Activated T-helper 1 cell treated with anti-CD3 and anti-CD28 coated beads, Interleukin-2, amount 50 U/mL, for 16 hours (primary cell): Measurements from ENCODE around the gene COMMD3.
"Not testable (repeated sequence)": the region's sequence is repeated elsewhere in the genome, so short reads cannot be mapped to it uniquely, and the experiment has no call there.

Experiments used
- DNase-seq, 2 donors: peaks; one replicate each; pipeline ENCODE4 v3.0.0-alpha.2; 2020; ENCODE audit warnings: low read depth in 1 of 2, low spot score in 1 of 2

COMMD3 gene

DNA sequence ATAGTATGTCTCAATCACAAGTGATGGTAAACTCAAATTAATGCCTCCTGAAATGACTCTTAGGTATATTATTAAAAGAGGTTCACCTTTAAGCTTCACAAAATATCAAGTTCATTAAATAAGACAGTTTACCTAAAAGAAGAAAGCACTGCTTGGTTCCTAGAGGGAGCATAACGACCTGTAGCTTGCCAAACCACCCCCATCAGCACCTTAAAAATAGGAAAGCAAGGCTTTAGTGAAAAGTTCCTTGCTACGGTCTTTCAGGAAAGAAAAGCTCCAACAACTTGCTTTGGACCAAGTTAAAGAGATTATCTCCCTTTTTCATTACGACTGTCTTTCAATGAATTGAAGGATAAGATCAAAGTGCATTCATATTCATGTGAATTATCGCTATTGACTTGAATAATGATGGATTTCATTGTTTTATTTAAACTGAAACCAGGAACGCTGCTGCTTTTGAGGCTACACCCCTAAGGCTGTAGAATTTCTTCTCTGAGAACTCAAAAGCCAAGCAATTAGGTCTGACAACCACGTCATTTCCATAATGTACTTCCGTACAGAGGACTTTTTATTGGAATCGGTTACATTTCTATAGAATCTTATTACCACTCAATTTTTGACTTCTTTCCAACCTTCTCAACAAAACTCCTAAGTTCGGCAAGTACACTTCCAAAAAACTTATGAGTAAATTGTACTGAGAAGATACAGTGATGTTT is 22.2 kb downstream of the COMMD3 start:
- no peak for DNase-seq

DNA sequence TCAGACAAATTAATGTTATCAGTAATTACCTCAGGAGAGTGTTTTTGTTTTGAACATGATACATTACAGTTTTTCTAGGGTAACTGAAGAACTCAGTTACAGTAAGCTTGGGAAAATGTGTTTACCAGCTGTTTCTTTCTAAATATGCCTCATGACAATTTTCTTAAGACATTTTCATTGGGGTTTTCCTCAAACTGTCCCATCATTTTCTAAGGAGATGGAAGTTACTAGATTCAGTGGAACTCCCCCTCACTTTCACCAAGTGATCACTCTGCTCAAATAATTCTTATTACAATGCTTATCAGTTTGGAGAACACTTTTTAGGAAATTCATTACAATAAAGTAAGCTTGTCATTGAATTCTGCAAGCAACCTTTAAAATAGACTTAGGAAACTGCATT is 22.7 kb downstream of the COMMD3 start:
- no peak for DNase-seq

DNA sequence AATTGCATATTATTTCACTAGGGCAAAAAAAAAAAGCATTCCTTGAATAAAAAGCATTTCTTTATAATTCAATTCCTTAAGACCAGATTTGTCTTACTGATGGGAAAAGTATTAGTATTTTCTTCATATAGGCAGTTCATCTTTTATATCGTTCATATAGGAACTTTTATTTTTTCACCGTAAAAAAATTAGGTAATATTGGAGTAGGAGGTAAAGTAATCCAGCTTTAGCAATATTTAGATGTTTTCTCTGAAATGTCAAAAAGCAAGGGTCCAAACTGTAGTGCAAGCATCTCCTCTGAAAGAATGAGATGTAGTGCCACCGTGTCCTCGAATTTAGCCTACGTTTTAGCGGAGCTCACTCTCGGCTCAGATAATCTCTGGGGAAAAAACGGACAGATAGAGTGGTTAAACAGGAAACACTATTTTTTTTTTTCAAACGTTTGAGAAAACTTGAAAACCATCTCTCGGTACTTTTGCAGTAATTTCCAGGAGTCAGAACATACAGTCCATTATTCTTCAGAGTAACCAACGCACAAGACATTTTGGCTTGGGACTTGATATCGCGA is 23.7 kb downstream of the COMMD3 start:
- no peak for DNase-seq

DNA sequence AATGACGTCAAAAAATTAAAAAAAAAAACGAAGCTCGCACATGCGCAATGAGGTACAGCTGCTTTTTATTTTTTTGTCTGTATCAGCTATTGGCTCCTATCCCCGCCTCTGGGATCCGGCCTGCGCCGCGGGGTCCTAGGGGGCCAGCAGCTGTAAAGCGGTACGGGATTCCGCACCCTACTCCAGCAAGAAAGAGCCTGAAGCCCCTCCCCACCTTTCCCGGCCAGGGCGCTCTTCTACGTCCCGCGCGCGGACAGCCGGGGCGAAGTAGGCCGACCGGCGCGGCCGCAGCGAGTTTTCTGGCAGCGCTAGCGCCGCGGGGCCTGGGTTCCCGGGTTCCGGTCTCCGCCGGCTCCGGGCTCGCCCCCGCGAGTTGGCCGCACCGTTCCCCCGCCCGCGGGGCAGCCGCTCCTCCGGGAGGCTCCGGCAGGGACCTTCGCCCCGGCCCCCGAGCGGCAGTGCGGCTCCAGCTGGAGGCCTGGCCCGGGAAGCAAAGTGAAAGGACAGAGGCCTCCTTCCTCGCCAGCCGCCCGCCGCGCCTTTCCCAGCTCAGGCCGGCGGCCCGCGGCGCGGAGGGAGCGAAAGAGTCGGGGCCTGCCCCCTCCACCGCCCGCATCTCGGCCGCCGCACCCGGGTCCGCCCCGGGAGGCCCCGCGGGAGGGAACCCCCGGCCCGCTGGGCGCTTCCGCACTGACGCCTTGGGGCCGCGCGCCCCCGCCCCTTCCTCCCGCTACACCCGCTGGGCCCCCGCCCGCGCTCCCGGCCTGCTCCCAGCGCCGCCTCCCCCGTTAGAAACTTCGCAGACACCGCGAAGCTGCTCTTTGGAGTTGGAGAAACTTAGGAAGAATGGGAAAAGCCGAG is 24.4 kb downstream of the COMMD3 start:
- peak; percentile 16 to 42 for DNase-seq

DNA sequence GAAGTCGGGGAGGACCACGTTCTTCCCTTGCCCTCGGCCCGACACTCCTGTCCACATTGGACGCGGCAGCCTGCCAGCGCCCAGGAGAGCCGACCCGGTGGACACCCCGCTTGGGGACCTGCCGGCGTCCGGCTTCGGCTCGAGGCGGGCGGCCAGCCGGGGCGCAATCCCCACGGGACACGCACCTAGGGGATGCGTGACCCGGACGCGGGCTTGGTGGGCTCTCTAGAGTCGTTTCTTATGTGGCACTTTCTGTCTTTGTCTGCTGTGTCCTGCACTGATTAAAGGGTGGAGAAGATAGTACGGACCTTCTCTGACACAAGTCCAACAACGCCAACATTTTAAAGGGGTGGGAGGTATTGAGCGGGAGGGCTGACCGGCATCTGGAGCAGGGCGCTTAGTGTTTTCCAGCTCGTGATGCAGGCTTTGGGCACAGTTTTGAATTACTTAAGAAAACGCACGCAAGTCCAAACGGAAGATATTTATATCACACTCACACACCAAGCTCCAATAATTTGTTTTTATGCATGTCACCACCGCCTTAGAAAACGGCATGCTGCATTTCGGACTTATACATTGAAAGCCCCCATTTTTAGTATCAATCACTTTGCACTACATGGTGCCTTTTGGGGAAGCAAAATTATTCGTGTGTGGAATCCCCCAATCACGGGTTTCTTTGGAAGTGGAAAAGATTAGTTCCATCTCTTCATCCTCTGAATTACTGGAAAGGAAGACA is 25.2 kb downstream of the COMMD3 start:
- DNase-seq: no peak

DNA sequence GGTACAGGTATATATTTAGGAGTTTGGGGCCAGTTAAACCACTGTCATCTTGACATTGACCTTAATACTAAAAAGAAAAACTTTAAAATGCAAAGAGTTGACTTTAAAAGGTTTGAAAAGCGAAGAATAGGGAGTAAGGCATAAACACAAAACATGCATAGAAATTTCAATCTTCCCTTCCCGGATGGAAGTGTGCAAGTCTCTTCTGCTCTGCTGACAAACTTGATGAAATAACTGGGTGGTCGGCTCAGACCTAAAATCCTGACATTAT is 25.7 kb downstream of the COMMD3 start:
- no peak for DNase-seq

DNA sequence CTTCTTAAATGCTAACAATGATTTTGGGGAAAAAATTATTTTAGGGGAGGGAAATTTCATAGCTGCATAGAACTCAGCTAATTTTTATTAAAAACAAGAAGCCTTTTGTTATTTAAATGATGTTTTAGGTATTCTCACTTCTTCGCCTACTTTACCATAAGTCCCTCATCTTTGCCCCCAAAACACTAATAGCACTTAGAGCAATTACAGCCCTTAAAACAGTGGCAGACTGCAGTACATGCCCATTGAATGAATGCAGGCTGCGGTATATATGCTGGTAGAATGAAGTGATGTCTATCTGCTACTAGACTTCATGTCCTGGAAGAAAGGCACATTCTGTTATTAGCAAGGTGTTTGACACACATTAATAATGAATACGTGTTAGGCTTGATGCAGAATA is 26.2 kb downstream of the COMMD3 start:
- no peak for DNase-seq

DNA sequence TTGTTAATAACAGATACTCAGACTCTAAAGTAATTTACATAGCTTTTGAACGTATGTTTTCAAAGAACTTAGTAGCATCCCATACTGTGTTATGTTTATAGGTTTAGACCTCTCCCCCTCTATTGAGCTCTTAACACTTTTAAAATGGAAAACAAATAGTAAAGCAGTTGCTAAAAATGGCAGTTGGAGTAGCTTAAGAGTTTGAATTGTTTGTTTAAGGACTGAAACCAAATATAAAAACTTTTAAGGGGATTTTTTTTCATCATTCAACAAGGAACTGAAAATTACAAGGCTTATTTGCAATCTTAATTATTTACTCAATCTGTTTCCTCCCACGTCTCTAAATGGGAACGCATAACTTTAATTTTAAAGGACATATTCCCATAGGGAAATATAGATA is 27.5 kb downstream of the COMMD3 start:
- no peak for DNase-seq

DNA sequence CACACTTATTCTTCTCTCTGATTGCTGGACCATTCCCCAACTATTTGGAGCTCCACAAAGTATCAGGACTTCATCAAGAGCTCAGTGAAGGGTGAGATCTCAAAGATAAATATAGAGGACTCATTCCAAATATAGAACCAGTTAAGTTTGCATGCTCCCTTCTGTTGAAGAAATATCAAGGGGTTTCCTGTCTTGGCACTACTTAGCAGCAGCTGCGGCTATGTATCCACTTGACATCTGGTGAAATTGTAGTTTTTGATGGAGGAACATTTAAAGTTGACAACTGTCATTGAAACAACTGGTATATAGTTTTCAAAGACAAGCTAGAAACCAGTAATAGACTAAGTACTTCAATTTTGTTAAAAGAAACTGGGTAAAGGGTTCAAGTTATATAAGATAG is 28.1 kb downstream of the COMMD3 start:
- no peak for DNase-seq

DNA sequence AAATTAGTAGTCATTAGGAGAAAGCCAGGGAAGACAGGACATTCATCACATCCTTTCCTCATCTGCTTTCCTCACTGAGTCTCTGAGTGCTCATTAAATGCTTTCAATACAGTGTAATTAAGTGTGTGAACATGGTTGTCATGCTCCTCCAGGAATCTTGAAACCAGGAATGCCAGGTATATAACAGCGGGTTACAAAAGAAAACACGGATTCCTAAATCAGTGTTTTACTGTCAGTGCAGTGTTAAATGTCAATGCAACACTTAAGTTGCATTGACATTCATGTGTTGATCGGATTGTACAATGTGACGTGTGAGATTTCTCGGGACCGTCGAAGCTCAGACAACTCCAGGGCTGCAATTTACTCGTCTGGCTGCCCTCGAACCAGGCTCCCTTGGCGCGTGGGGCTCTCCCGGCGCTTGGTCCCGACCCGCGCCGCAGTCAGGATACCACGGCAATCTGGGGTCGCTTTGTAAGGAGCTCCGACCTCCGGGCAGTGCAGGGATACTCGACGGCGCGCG is 28.7 kb downstream of the COMMD3 start:
- DNase-seq: no peak

DNA sequence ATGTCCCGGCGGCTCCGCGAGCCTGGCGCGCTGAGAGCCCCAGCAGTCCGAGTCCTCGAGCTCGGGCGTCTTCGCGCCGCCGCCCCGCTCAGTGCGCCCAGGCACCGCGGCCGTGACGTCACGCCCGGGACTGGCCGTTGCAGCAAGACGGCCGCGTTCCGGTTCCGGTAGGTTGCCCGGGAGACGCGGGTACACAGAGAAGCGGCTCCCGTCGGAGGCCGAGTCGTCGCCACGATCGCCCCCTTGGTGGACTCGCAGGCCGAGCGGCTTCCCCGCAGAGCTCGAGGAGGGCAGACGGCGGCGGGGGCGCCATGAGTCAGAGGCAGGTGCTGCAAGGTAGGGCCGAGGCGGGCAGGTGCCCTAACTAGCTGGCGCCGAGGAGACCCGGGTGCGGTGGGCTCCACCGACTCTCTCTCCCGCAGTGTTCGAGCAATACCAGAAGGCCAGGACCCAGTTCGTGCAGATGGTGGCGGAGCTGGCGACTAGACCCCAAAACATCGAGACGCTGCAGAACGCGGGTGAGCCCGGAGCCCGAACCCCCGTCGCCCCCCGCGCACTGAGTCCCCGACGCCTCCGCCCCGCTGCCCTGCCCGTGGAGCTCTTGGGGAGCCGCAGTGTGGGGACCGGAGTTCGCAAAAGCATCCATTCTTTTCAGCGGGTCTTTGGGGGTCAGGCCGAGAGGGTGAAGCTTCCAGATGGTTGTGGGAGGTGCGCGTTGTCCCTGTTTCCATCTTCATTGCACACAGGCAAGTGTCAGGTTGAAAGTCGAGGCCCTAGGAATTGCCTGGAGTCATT is 29.3 kb downstream of the COMMD3 start, which contains the start of gene SPAG6:
SPAG6 (plus strand) TSS at position 196 of the 795 bp plus-strand sequence; CDS start at position 312, 116 bp downstream.
- DNase-seq: no peak

DNA sequence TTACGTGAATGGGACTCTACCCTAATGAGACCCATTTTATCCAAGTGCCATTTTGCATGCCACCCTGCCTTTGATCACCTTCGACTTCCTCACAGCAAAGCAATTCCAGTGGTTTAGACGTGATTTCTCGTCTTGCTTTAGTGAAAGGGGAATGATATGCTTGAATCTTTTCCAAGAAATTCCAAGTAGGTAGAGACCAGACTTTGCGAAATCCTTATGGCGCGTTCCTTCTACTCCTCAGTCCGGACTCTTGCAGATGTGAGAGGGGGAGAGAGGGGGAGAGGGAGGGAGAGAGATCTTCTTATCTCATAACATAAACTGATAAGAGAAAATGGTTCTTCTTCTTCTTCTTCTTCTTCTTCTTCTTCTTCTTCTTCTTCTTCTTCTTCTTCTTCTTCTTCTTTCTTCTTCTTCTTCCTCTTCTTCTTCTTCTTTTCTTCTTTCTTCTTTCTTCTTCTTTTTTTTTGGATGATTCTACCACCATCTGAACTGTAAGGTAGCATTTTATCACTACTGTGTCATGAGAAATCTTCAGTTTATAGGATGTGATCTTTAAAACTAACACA is 30.0 kb downstream of the COMMD3 start:
- DNase-seq: no peak

DNA sequence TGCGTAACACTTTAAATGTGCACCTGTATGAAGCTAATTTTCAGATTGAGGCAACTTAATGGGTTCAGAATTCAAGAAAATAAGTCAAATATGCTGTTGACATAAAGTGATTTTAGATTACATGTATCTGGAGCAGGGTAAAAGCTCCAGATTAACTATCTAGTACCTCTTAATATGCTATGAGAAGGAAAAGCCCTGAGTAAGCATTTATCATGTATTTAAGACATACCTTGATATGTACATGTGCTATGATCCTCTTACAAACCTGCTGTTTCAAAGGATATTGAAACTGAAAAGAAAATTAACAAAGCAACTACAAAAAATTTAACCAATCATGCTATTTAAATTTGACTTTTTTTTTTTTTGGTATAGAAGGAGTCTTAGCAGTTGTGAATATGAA is 33.6 kb downstream of the COMMD3 start:
- no peak for DNase-seq

DNA sequence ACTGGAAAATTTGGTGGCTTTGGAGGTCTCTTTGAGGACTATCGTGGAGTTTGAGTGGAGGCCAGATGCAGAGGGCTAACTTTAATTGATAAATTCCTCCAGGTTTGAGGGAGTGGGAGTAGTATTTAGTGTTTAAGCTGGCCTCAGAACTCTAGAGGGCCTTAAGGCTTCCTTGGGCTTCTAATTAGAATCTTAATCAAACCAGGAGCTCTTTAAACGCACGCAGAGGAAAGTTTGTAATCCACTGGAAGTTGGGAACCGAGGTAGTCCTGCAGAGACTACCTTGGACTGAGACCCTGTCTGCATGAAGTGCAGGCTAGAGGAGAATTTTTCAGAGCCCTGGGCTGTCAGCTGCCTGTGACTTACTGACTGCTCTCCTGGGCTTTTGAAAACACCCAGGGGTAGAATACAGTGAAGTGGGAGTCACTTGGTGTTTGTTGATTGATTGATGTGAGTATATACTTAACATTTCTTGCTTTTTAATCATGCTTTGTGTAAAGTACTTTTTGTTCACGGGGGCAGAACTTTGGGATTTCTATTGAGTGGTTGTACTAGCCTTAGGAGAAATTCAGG is 35.0 kb downstream of the COMMD3 start:
- DNase-seq: no peak

DNA sequence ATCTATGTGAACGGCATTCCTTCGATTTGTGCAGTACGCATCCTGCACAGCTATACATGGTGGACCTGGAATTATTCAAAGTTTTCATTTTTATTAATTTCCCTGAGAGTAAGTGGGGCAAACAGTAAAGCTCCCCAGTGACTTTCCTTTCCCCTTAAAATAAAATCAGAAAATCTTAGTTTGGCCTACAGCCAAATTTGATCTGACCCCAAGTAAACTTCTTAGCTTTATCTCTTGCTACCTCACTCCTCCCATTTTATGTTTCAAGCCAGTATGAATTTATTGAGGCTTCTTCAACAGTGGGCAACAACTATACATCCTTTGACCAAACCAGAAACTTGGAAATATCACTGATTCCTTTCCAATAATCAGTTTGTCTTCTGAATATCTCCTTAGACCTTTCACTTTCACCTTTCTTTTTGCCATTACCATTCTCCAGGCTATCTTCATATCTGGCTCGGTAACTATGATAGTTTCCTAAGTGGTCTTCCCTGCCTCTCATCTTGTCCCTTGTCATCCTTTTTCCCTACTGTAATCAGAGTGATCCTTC is 40.2 kb downstream of the COMMD3 start:
- no peak for DNase-seq

DNA sequence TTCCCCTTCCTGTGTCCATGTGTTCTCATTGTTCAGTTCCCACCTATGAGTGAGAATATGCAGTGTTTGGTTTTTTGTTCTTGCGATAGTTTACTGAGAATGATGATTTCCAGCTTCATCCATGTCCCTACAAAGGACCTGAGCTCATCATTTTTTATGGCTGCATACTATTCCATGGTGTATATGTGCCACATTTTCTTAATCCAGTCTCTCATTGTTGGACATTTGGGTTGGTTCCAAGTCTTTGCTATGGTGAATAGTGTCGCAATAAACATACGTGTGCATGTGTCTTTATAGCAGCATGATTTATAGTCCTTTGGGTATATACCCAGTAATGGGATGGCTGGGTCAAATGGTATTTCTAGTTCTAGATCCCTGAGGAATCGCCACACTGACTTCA is 41.6 kb downstream of the COMMD3 start:
- DNase-seq: not testable (repeated sequence)

DNA sequence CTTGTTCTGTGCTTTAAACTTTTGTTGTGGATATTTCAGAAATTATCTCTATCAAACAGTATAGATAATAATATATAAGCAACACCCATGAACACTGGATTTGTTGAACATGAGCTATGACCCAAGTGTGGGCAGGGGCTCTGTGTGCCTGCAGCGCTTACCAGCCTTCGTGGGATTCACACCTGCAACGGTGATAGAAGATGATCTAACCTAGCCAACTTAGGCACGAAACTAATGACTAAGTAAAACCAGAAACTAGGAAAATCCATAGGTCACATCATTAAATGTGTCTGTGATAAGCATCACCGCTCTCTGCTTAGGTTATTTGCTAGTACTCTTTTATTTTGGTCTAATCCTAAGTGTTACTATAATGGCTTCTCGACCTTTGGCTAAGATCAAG is 47.1 kb downstream of the COMMD3 start:
- no peak for DNase-seq

DNA sequence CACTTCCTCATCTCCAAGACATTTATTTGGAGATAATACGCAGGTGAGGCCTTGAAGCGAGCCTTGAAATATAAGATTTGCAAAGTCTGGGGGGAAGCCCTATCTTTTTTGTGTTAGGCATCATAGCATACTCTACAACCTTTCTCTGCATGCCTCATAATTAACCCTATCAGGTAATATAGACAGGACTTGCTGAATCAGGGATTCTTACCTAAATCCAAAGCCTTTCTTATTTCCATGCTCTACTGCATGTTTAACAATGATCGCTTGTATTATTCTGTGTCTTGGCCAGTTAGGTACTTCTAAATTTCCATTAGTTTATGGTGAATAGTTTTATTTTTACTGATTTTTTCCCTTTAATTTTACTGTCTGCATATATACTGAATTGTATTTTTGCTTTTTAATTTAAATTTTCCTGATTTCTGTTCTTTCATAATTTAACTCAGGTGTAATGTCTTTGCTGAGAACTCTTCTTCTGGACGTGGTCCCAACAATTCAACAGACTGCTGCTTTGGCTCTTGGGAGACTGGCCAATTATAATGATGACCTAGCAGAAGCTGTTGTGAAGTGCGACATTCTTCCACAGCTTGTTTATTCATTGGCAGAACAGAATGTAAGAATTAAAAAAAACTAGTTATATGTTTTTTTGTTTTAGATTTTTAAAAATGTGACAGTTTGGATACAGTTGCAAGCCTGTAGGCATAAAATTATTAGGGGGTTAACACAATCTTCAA is 48.4 kb downstream of the COMMD3 start:
- DNase-seq: no peak

DNA sequence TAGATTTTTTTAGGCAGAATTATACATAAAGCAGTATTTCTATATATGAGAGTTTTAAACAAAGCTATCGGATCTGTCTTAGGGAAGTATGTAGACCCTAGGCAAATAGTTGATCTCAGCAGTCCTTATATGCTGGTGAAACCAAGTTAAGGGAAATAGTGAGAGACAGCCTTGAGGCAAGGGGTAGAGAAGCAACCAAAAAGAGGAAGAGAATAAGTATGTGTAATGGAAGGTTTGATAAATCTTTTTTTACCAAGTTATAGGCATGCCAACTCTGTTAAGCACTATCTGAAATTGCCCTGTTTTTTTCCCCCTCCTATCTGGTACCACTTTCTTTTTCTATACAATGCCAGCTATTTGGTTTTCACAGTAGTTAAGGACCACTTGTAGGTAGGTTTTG is 49.0 kb downstream of the COMMD3 start:
- DNase-seq: no peak
